GM21529 (cell line): ENCODE results near the gene CHFR.
"Not testable (repeated sequence)": the region's sequence is repeated elsewhere in the genome, so short reads cannot be mapped to it uniquely, and the experiment has no call there.

Experiments
- ATAC-seq: cut with Tn5 transposase; IDR thresholded peaks from one replicate; pipeline ENCODE4 v1.9.1; 2021; ENCODE audit not compliant: unreplicated experiment

The CHFR gene

DNA sequence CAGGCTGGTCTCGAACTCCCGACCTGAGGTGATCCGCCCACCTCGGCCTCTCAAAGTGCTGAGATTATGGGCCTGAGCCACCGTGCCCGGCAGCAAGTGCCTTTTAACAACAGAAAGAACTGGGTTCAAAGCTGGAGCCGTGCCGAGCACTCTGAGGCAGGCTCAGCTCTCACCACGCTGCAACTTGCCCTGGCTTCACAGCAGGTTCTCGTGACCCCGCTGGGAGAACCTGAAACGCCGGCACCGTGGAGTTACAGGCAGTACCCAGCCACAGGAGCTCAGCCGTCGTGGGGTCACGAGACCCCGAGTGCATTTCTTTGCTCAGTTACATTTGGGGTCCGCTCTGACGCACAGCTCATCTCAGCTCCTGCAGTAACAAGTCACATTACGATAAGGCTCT lies 73.2 kb downstream of the CHFR start:
- no peak for ATAC-seq

DNA sequence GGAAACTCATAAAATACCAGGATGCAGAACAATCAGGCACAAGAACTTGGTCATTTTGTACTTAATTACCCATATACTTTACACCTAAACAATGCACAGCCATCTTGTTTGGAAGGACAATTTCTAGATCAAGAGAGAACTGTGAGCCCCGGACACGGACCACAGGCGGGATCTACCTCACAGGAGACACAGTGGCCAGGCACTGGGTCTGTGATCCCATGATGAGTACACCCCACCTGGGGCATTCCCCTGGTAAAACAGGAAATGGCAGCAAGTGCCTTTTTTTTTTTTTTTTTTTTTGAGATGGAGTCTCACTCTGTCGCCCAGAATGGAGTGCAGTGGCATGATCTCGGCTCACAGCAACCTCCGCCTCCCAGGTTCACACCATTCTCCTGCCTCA lies 74.0 kb downstream of the CHFR start:
- ATAC-seq, result no peak

DNA sequence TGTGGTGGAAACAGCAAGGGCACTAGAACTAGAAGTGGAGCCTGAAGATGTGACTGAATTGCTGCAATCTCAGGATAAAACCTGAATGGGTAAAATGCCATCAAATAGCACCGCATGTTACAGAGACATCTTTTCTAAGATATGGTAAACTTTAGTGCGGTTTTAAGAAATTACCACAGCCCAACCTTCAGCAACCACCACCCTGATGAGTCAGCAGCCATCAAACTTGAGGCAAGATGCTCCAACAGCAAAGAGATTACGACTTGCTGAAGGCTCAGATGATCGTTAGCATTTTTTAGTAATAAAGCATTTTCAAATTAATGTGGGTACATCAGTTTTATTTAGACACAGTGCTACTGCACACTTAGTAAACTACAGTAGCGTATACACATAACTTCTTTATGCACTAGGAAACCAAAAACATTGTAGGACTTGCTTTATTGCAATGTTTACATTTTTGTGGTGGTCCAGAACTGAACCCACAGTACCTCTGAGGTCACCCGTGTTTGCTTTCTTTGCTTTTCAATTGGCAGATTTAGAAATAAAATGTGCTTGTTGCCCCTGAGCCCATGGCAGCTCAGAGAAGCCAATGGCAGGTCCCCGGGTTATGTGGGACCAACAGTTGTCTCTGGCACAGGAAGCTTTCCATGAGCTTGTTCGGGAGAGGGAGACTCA lies 74.6 kb downstream of the CHFR start:
- ATAC-seq, result no peak

DNA sequence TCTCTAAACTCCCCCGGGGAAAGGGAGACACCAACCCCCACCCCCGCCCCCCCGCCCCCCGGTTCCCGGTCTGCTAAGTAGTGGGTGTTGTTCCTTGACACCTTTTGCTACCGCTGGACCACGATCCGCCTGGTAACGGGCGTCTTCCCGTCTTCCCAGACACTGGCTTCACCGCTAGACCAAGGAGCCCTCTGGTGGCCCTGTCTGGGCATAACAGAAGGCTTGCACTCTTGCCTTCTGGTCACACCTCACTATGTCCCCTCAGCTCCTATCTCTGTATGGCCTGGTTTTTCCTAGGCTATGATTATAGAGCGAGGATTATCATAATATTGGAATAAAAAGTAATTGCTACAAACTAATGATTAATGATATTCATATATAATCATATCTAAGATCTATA lies 78.0 kb downstream of the CHFR start:
- ATAC-seq, result not testable (repeated sequence)

DNA sequence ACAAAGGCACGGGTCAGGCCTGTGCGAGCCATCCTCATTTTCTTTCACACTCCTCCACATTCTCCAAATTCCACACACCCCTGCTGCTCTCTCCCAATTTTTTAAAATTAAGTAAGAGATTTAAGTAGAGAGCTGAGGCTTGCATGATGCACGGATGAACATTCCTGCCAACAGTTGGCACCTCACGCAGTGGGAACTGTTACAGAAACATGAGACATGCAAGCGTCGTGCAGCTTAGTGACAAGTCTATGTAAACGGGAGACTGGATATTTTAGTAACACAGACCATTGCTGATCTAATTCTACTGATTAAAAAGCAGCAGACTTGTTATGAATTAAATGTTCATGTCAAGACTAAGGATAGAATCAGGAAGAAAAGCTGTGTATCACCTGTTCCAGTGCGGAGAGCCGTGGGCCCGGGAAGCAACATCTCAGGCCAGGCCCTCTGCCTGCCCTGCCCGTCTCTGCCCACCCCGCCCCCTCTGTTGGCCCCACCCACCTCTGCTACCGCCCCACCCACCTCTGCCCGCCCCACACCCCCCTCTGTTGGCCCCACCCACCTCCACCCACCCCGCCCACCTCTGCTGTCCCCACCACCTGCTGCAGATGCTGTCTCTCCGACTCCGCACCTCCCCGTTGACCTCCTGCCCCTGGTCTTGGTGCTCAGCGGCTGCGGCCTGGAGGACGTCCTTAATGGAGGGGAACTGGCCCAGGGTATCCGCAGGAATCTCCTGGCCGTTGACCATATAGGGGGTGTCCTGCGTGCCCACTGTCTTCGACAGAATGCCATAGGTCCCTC lies 79.9 kb downstream of the CHFR start:
- no peak for ATAC-seq

DNA sequence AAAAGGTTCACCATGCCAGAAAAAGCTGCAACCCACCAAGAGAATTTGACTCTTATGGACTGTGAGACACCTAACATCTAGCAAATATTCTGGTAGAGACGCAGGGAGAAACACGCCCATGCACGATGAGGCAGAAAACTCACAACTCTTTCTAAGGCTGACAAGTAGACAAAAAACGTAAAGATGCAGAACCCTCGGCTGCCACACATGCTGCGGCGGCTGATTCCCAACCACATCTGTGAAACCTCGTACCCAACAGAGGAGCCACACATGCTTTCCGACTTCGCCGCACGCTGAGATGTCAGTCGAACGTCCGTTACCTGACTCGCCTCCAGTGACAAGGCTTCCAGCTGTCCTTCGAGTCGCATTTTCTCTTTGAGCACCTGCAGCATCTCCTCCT lies 80.5 kb downstream of the CHFR start:
- no peak for ATAC-seq

DNA sequence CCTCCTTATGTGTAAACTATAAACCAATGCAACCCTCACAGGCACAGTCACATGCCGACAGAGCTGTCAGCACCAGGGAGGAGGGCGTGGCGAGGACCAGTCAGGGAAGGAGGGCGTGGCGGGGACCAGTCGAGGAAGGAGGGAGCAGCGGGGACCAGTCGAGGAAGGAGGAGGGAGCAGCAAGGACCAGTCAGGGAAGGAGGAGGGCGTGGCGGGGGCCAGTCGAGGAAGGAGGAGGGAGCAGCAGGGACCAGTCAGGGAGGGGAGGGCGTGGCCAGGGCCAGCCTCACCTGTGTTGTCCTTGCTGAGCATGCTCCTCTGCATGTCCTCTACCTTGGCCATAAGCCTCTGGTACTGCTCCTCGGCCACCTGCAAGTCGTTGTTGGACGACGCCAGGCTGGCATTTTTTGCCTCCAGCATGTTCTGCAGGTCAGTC lies 83.0 kb downstream of the CHFR start:
- ATAC-seq, result no peak

DNA sequence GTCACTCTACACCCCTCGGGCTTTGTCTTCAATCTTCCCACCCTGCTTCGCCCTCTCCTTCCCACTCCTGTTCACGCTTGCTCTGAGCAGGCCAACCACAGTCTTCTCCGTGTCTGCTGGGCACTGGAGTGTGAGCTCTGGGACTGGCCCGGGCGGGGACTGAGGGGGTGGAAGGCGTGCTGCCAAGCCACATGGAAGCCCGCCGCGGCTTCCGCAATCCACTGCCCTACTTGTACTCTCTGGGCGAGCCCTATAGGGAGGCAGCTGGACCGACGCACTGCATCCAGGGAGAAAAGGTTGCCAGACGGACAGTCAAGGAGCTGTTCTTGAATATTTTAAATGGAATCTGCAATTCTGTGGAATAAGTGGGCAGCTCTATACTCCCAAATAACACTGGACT lies 83.5 kb downstream of the CHFR start:
- no peak for ATAC-seq

DNA sequence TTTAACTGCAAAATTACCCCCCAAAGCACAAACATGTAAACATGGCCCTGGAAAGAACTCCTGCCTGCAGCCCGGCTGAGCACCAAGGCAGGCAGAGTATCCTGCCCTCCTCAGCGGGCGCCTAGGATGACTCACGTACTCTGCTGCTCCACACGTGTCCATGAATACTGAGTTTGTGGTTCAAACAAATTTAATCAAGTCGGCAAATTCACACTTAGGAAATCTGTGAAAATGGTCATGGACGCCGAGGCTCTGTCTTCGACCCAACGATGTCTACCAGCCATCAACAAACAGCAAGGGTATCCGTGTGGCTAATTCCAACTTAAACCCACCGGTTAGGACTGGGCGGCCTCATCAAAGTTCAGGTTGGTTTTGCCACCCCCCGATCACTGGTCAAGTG lies 84.3 kb downstream of the CHFR start:
- ATAC-seq, result no peak

DNA sequence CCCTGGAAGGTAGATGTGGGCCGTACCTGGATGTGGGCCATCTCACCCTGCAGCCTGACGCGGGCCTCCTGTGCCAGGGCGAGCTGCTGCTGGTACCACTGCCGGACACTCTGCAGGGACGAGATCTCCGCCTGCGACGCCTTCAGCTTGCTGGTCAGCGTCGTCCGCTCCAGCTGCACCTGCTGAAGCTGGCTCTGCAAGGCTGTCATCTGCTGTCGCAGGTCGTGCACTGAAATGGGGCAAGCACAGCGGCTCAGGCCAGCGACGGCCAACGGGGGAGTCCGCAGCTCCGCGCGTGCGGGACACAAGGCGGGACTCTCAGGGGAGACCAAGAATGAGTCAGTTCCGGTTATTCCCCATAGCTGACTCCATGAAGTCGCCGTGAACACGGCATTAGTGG lies 85.7 kb downstream of the CHFR start:
- ATAC-seq, result no peak

DNA sequence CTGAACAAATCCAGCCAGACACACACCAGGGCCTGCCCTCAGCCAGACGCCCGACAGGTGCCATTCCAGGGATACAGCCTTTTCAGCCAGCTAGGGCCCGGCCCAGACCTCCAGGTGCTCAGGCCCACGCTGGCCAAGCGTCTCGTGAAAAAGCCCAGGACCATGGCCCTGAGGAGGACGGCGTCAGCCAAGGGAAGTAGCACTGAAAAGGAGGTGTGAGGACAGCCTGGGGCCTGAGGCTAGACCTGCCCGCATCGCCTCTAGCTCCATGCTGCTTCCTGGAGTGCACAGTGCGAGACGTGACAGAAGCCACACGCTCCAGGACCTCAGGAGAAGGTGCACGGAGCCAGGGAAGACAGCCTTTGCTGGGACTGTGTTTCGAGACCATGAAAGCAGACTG lies 88.6 kb downstream of the CHFR start:
- no peak for ATAC-seq

DNA sequence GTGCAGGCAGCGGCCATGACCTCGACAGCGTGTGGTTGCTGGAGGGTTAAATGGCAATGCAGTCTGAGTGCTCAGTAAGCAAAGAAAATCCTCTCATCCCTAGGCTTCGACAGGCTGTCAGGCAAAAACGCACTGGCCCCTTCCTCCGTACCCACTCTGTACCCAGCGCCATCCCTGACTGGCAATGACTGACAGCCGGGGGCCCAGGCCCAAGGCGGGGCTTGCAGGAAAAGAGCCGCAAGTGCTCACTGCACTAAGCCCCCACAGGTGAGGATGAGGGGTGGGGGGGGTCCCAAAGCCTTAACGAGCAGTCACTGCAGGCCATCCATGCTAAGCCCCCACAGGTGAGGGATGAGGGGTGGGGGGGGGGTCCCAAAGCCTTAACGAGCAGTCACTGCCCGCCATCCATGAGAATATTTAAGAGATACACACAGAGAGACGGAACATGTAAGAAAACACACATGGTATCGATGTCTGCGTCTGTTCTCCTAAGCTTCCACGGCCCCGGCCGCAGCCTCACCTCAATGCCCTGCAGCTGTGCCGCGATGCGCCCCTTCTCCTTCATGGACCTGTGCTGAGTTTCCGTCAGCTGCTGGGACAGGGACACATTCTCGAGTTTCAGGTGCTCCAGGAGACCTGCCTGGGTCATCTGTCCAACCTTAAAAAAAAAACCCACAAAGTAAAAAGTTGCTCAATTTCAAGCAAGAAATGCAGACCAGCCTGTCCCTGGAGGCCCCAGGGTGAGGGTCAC lies 89.4 kb downstream of the CHFR start:
- no peak for ATAC-seq

DNA sequence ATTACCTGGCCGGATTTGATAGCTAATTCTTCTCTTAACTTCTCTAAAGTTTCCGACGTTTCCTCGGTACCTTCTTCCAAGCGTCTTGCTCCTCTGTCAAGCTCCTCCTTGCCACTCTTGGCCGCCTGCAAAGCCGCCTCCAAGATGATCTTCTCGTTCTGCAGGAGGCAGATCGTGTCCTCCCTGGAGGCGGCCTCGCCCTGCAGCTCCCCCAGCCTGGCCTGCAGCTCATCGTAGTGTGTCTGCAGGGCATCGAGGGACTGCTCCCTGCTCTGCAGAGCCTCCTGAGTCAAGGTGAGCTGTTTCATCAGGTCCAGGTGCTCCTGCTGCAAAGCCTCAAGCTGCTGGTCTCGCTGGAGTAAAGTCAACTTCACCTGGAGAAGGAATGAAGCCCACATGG lies 91.6 kb downstream of the CHFR start:
- ATAC-seq, result no peak

DNA sequence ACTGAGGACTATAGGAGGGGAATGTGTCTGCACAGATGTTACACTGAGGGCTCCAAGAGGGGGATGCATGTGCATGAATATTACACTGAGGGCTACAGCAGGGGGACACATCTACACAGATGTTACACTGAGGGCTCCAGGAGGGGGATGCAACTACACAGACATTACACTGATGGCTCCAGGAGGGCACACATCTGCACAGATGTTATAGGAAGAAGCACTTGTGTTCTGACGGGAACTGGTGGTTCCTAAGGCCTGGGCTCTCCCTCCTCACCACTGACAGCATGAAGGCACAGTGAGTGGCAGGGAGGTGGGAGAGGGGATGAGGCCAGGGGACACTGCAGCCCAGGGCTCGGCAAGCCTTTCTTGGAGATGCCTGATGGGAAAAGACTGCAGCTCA lies 95.5 kb downstream of the CHFR start:
- ATAC-seq, result not testable (repeated sequence)

DNA sequence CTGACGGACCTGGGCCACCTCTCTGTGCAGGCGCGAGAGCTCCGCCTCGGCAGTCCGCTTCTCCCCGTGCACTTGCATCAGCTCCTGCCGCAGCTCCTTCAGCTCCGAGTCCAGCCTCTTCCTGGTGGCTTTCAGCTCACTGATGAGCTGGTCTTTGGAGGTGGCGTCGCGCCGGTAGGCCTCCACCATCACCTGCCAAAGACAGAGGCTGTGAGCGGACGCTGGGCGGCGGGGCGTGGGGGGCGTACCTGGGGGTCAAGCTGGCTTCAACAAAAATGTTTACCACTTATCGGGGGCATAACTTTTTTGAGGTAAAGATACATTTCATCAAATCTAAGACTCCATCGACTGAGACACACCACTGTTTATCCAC lies 98.3 kb downstream of the CHFR start:
- ATAC-seq, result no peak

DNA sequence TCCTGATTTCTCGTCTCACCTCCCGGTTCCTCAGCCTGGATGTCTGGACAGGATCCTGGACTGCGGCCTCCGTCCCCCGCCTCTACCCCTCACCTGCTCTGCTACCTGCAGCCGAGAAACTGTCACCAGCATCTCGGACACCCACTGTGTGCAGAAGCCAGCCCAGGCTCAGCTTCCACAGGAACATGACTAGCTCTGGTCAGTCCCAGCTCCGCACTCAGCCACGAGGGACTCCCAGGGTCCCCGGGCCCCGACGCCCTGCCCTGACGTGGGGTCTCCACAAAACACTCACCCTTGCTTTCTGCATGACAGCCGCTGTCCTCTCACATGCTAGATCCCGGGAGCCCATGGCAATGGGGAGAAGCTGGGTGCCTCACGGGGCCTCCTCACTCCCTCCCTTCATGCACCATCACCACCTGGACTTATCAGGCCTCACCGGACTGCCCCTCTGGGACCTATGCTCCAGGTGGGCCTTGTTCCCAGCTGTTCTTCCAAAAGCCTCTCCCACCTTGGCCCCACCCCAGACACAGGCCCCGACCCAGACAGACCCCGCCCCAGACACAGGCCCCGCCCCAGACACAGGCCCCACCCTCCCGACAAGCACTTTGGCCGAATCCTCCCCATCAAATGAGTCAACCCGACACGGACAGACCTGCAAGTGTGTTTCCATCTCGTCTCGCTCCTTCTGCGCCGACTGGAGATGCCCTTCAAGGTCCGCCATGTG lies 98.9 kb downstream of the CHFR start:
- no peak for ATAC-seq

DNA sequence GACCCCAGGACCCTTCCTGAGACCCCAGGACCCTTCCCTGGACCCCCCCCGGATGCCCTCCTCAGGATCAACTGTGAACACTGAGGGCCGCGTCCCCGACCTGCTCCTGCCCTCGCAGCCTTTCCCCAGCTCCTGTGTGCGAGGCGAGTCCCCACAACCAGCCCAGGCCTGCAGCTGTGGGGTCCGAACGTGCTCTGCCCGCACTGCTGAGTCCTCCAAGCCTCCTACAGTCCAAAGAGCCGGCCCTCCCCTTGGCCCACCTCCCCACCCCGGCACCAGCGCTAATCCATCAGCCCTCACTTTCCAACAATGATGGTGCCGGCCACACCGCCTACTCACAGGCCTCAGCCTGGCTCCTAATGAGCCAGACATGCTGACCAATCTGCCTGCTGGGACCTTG lies 99.5 kb downstream of the CHFR start:
- no peak for ATAC-seq

DNA sequence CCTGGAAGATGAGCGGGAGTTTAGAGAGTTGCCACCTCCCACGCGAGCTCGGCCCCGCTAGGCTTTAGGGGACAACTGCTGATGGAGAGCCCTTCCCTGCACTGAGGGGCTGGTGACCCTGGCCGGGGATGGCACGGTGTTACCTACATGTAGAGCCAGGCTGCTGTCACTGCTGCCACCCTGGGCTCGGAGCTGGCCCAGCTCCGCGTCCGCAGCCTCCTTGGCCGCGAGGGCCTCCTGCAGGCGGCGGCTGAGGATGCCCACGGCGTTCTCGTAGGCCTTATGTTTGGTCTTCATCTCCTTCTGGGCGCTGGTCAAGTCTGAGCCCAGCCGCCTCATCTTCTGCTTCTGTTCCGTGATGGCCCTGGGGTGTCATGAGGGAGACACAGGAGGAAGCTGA lies 101.2 kb downstream of the CHFR start:
- no peak for ATAC-seq

DNA sequence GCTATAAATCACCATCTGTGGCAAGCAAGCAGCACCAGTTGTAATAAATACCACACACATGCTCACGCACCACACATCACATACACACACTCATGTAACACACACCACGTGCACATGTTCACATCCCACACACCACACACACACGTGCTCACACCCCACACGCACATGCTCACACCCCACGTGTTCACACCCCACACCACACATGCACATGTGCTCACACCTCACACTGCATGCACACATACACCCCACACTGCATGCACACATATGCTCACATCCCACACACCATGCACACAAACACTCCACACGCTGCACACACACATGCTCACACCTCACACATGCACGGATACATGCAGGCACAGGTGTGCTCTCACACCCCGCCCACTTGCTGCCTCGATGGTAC lies 102.8 kb downstream of the CHFR start:
- no peak for ATAC-seq

DNA sequence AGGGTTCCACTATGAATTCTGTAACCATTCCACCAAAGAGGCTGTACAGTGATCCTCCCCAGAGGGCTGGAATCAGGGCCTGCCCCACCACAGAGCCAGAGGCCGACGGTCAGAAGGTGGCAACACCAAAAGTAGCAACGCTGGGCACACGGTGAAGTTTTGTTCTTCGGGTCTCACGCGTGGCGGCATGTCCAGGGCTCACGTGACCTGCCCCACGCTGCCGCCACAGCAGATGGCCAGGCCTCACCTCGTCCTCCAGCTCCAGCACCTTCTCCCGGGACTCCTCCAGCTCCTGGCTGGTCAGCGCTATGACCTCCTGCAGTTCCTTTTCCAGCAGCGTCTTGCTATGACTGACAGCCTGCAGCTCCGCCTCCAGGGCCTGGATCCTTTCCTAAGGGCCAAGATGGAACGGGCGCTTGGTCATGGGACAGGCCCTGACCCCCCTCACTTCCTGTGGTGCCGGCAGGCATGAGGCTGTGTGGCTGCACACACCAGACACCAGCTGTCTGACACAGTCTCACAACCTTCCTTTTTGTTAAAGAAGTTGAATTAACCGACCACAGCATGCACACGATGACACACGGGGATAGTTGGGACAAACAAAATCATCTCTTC lies 103.4 kb downstream of the CHFR start:
- ATAC-seq, result no peak
